ENCODE data around the gene AP1B1. TPM values are rescaled to one million over a fixed set of nuclear protein-coding genes. Genes with fewer than 3 reads are reported as not detected.

Gene AP1B1
- total RNA-seq, 2 donors from 2014 or later, result 104 to 143 TPM

DNA sequence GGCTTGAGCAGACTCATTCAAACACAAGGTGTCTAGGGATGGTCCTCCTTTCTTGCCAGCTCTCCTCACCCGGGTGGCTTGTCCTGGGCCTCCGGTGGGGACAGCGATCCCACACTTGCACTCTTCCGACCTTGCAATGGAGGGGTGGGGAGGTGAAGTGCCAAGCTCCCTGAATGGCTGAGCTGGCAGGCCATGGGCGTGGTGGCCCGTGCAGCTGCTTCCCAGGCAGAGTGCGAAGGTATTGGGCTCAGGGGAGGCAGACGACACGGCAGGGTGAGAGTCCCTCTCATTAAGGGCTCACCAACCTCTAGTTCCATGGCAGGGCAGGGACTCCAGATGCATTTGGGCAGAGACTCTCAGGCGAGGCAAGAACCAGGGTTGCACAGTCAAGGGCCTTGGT, 61.9 kb downstream of the AP1B1 start:
- intact Hi-C loops (cut with DNase I), result no loop called here
- WGBS, result 85% methylated on average over 10 of the region's 10 CpGs
- TF ChIP-seq, protein P1, sequence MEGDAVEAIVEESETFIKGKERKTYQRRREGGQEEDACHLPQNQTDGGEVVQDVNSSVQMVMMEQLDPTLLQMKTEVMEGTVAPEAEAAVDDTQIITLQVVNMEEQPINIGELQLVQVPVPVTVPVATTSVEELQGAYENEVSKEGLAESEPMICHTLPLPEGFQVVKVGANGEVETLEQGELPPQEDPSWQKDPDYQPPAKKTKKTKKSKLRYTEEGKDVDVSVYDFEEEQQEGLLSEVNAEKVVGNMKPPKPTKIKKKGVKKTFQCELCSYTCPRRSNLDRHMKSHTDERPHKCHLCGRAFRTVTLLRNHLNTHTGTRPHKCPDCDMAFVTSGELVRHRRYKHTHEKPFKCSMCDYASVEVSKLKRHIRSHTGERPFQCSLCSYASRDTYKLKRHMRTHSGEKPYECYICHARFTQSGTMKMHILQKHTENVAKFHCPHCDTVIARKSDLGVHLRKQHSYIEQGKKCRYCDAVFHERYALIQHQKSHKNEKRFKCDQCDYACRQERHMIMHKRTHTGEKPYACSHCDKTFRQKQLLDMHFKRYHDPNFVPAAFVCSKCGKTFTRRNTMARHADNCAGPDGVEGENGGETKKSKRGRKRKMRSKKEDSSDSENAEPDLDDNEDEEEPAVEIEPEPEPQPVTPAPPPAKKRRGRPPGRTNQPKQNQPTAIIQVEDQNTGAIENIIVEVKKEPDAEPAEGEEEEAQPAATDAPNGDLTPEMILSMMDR (IDR thresholded peaks at IDR 0.05), result no peak
- no peak for TF ChIP-seq POLR2AphosphoS5 (IDR thresholded peaks at IDR 0.05)
- TF ChIP-seq POLR2A (IDR thresholded peaks at IDR 0.05), result no peak
- Histone ChIP-seq H3K36me3 (peaks cover 5 to 18% of the 10 kb centered on the region in 2 donors), H3K9me3 (no peaks in the 10 kb centered on the region), H3K4me3 (no peak overlapping the region), H3K27me3 (replicated peaks; ENCODE audit: insufficient read depth) (no peaks in the 10 kb centered on the region), H3K4me1 (replicated peaks) (no peaks in the 10 kb centered on the region), H3K27ac (no peak overlapping the region)
- DNase-seq (ENCODE audit: low spot score), result no peak

DNA sequence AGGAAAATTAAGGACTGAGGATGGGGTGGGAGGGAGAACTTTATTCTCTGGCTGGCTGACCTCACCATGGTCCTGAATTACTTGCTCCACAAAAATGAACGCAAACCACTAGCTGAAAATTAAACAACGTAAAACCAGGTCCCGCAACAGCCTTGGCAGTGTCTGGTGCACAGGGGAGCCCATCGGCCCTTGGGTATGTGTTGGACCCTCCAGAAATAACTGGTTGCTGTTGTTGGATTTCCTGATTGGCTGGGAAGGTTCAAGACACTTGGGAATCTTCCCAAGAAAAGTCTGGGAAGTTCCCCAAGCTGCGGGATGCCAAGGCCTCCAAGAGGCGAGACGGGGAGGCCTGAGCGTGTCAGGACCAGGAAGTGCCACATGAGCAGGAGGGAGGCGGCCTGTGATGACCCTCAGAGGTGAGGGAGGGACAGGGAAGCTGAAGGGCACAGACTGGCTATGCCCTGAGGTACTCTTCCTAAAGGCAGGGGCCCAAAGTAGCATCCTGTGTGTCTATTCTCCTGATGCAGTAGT, 62.5 kb downstream of the AP1B1 start:
- Histone ChIP-seq H3K9me3 (no peaks in the 10 kb centered on the region), H3K4me1 (replicated peaks) (no peaks in the 10 kb centered on the region), H3K27ac (no peak overlapping the region), H3K27me3 (replicated peaks; ENCODE audit: insufficient read depth) (no peaks in the 10 kb centered on the region), H3K4me3 (no peak overlapping the region), H3K36me3 (peaks cover 5 to 18% of the 10 kb centered on the region in 2 donors)
- 41% methylated on average over 9 of the region's 9 CpGs for WGBS
- intact Hi-C loops (cut with DNase I), result no loop called here
- no peak for DNase-seq (ENCODE audit: low spot score)
- TF ChIP-seq POLR2AphosphoS5 (IDR thresholded peaks at IDR 0.05) (no peak), POLR2A (IDR thresholded peaks at IDR 0.05) (no peak)
- TF ChIP-seq, protein P1 (IDR thresholded peaks at IDR 0.05), result no peak

DNA sequence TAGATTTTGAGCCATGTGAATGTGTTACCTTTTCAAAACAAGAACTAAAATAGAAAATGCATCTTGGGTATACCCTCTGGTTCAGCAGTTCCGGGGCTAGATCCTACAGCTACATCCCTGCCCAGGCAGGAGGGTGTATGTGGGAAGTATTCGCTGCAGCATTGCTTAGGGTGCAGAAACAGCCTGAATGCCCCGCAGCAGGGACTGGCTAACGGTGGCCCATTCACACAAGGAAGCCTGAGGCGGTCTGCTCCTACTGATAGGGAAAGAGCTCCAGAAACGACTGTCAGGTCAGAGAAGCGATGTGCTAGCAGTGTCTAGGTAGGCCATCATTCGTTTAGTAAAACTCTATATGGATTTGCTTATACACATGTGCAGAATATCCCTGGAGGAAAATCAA, 63.0 kb downstream of the AP1B1 start:
- 82% methylated on average over 8 of the region's 8 CpGs for WGBS
- H3K36me3 ChIP-seq, result peaks cover 5 to 18% of the 10 kb centered on the region in 2 donors
- no peak overlapping the region for H3K27ac ChIP-seq
- no peaks in the 10 kb centered on the region for H3K9me3 ChIP-seq
- no peaks in the 10 kb centered on the region for H3K4me1 ChIP-seq (replicated peaks)
- intact Hi-C loops (cut with DNase I), result no loop called here
- H3K4me3 ChIP-seq, result no peak overlapping the region
- H3K27me3 ChIP-seq (replicated peaks; ENCODE audit: insufficient read depth), result no peaks in the 10 kb centered on the region
- TF ChIP-seq, protein P1 (IDR thresholded peaks at IDR 0.05), result no peak
- TF ChIP-seq POLR2A (IDR thresholded peaks at IDR 0.05) (no peak), POLR2AphosphoS5 (IDR thresholded peaks at IDR 0.05) (no peak)
- no peak for DNase-seq (ENCODE audit: low spot score)

DNA sequence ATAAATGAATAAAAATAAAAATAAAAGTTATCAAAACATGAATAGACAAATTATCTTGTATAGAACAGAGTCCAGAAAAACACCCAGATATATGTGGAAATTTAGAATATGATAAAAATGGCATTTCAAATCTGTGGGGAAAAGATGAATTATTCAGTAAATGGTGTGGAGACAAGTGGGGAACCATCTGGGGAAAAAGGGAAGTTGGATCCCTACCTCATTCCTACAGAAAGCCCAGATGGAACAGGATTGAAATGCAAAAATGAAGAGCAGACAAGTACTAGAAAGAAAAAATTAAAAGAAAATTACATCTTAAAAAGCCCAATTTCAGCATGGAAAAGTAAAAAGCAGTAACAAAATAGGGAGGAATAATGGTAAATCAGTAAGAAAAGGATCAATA, 64.7 kb downstream of the AP1B1 start:
- intact Hi-C loops (cut with DNase I), result no loop called here
- no peaks in the 10 kb centered on the region for H3K4me1 ChIP-seq (replicated peaks)
- no peak for TF ChIP-seq POLR2A (IDR thresholded peaks at IDR 0.05)
- TF ChIP-seq, protein P1 (IDR thresholded peaks at IDR 0.05), result no peak
- no peak for TF ChIP-seq POLR2AphosphoS5 (IDR thresholded peaks at IDR 0.05)
- H3K36me3 ChIP-seq, result peaks cover 5 to 10% of the 10 kb centered on the region in 2 donors
- H3K27ac ChIP-seq, result no peak overlapping the region
- DNase-seq (ENCODE audit: low spot score), result no peak
- no peaks in the 10 kb centered on the region for H3K27me3 ChIP-seq (replicated peaks; ENCODE audit: insufficient read depth)
- no peak overlapping the region for H3K4me3 ChIP-seq
- no peaks in the 10 kb centered on the region for H3K9me3 ChIP-seq

DNA sequence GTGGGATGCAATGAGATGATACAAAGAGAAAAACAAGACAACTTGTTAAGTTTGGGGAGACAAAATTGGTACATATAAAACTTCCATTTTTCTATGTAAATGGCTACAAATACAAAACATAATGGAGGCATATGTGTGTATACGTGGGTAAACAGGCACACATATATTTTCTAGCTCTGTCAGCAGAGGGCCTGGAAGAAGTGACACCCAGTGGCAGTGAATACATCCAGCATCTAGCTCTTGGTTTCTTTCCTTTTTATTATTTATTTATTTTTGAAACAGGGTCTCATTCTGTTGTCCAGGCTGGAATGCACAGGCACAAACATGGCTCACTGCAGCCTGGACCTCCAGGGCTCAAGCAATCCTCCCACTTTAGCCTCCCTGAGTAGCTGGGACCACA, 67.8 kb downstream of the AP1B1 start:
- no peaks in the 10 kb centered on the region for H3K36me3 ChIP-seq
- WGBS, result 90% methylated on average over 1 of the region's 1 CpG
- no peaks in the 10 kb centered on the region for H3K9me3 ChIP-seq
- no peak for DNase-seq (ENCODE audit: low spot score)
- intact Hi-C loops (cut with DNase I), result no loop called here
- TF ChIP-seq, protein P1 (IDR thresholded peaks at IDR 0.05), result no peak
- TF ChIP-seq POLR2AphosphoS5 (IDR thresholded peaks at IDR 0.05), result no peak
- TF ChIP-seq POLR2A (IDR thresholded peaks at IDR 0.05), result no peak
- no peak overlapping the region for H3K4me3 ChIP-seq
- H3K27me3 ChIP-seq (replicated peaks; ENCODE audit: insufficient read depth), result no peaks in the 10 kb centered on the region
- no peak overlapping the region for H3K27ac ChIP-seq
- H3K4me1 ChIP-seq (replicated peaks), result no peaks in the 10 kb centered on the region
